ENCODE results near the gene TAF10.

The TAF10 gene

GRCh38 chr11:6576471-6577373 is 35.3 kb downstream of the TAF10 start:
- no peak for DNase-seq

DNA sequence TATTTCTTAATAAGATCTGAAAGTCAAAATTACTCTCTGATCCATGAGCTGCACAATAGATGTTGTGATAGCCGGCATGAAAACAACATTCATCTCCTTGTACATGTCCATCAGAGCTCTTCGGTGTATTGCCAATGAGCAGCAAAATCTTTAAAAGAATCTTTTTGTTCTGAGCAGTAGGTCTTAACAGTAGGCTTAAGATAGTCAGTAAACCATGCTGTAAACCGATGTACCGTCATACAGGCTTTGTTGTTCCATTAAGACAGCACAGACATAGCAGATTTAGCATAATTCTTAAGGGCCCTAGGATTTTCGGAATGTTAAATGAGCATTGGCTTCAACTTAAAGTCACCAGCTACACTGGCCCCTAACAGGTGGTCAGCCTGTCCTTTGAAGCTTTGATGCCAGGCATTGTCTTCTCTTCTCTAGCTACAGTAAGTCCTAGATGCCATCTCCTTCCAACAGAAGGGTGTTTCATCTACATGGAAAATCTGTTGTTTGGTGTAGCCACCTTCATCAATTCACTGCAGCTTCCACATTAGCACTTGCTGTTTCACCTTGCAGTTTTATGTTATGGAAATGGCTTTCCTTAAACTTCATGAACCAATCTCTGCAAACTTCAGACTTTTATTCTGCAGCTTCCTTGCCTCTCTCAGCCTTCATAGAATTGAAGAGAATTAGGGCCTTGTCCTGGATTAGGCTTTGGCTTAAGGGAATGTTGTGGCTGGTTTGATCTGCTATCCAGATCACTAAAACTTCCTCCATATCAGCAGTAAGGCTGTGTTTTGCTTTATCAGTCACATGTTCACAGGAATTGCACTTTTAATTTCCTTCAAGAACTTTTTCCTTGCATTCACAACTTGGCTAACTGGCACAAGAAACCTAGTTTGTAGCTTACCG is 37.0 kb downstream of the TAF10 start:
- DNase-seq, result no peak

GRCh38 chr11:6572215-6572614 is 39.8 kb downstream of the TAF10 start:
- DNase-seq, result no peak

GRCh38 chr11:6571434-6572008 is 40.5 kb downstream of the TAF10 start:
- no peak for DNase-seq

GRCh38 chr11:6570691-6571427 is 41.2 kb downstream of the TAF10 start:
- no peak for DNase-seq

GRCh38 chr11:6569706-6570105 is 42.3 kb downstream of the TAF10 start:
- DNase-seq, result no peak

GRCh38 chr11:6568191-6568918 is 43.7 kb downstream of the TAF10 start:
- DNase-seq, result no peak

DNA sequence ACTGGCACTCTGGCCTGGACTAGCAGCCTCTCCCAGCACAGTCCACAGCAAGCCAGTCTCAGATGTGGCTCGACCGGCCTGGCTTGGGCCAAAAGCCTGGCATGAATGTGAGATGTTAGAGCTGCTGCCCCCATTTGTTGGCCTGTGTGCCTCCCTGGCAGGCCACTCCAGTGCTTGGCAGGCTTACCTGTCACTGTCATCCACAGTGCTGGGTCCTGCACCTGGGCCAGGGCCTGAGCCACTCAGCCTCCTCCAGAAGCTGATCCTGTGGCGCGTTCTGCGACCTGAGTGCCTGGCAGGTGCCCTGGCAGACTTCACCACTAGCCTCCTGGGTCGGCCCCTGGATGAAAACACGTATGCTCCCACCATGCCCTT is 44.7 kb downstream of the TAF10 start:
- DNase-seq, result no peak

GRCh38 chr11:6566704-6567370 is 45.2 kb downstream of the TAF10 start:
- DNase-seq, result no peak

- DNase-seq, result no peak
Observed at GRCh38 chr11:6565988-6566703, 45.9 kb downstream of the TAF10 start.

DNA sequence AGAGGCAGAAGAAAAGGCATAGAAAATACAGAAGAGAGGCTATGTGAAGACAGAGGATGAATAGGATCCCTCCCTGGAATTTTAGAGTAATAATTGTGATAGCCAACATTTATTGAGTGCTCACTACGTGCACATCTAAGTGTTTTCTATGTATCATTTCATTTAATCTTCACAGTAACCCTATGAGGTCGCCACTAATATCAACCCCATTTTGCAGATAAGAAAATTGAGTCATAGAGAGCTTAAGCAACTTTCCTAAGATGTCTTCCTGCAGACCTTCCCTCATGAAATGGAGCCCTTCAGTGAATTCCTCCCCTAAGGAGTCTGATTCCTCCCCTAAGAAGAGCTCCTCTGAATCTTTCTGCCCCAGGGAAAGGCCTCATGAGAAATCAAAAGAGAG is 46.7 kb downstream of the TAF10 start:
- no peak for DNase-seq

GRCh38 chr11:6563667-6564066 is 48.3 kb downstream of the TAF10 start:
- DNase-seq, result no peak

GRCh38 chr11:6563121-6563619 is 48.8 kb downstream of the TAF10 start:
- no peak for DNase-seq

GRCh38 chr11:6561288-6561687 is 50.7 kb downstream of the TAF10 start:
- DNase-seq, result no peak

Measured in T-helper 2 cell (primary cell).